ENCODE measurements around the gene FGA.
"Not testable (repeated sequence)": the region's sequence is repeated elsewhere in the genome, so short reads cannot be mapped to it uniquely, and the experiment has no call there.

FGA gene

DNA sequence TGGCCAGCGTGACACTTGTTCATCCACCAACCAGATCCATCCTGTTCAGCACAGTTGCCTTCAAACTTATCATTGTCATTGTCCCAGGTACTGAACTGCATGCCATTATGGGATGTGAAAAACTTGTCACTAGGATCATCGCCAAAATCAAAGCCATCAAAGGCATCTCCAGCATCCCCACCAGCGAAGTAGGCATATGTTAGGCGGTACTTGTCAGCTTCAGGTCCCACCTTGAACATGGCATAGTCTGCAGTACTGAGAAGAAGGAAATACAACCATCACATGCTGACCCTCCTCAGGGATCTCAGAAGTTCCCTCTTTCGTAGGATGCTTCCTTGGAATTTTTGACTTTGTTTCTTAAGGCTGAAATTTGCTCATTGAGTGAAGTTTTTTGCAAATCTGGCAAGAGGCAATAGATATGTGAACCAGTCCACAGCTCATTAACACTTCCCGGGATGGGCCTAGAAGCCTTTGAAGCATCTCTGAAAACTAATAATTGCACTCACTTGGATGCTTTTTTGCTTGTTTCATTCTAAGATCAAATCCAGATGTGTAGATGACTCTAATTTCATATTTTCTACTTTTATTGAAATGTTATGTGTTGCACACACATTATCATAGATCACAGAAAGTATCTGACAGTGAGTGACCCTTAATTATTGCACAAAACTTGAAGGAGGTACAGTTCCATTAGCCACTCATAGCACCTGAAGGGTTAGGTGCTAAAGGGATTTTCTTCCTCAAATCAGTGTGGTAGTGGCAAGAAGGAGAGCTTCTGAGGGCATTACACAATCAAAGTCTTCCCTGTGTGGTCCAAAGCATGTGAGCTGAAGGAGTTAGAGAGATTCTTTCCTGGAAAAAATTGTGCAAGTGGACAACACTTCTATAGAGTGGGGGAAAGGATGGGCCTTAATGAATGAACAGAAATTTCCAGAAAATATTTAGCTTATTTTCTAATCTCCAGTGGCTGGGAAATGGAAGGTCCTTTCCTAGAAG is 16.5 kb upstream of the FGA start:
- no peak for DNase-seq (ENCODE audit: low read depth)

DNA sequence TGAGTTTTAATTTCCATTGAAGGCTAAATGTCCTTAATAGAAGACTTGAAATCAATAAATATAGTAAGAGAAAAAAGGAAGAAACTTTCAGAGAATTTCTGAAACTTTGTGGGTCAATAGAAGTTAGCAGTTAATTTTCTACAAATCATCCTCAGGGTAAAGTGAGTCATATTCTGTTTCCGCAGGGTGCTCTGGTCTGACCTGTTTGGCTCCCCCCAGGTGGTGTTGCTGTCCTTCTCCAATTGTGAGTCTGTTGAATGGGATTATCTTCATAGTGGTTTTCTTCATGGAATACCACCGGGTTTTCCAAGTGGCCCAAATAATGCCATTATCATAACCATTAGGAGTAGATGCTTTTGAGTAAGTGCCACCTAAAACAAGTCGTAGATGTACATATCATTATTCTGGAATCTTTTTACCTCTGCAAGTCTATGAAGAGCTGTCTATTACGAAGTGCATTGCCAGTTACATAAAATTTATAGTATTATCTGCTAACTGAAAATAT is 14.2 kb upstream of the FGA start:
- DNase-seq (ENCODE audit: low read depth) = no peak

DNA sequence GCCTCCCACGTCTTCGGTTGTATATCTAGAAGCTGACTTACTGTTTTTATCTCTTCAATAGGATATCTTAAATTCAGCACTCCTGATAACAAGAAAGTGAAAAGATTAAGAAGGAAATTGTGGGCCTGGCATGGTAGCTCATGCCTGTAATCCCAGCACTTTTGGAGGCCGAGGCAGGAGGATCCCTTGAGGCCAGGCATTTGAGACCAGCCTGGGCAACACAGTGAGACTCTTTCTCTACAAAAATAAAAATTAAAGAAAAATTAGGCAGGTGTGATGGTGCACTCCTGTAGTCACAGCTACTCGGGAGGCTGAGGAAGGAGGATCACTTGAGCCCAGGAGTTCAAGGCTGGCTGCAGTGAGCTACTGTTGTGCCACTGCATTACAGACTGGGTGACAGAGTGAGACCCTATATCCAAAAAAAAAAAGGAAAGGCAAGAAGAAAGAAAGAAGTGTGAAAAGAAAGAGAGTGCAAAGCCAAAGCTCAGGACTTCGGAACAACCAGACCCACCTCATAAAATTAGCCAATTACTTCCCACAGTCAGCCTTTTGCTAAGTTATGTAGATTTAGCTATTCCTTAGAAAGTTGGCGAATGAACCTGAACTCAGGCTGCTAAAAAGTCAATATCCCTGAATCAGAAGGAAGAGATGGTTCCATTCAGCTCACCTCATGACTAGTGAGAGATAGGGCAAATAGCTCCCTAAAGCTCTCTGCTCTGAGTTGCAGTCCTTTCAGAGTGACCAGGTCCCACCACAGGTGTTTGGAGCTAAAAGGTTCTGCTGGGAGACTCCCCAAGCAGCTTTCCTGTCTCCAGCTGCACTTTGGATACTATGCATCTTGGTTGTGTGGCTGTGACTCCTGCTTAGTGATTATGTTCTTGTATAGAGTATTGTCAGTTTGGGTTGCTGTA is 12.7 kb upstream of the FGA start:
- no peak for DNase-seq (ENCODE audit: low read depth)

DNA sequence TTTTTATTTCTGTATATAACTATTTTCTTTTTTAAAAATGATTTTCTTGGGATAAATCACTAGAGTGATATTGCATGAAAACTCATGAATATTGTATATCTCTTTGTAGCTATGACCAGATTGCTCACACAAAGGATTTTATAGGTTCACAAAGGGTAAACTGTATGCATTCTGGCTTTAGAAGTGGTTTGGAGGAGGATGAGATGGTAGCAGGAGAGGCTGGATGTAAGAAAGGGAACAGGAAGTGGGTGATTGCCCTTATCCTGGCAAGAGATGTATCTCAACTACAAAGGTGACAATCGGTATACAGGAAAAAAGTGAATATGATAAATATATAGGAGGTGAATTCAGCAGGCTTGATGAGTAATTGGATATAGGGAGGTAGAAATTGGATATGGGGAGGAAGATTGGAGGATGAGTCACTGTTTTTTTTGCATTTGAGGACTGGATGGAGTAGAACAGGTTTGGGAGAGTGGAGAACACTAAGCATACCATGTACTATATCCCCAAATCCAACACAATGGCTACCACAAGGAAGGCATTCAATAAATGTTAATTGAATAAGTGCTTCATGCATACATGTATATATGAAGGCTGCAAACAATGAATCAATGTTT is 12.0 kb upstream of the FGA start:
- DNase-seq (ENCODE audit: low read depth) = peak; percentile 35

GRCh38 chr4:154597798-154598774 is 7.5 kb upstream of the FGA start:
- no peak for DNase-seq (ENCODE audit: low read depth)

DNA sequence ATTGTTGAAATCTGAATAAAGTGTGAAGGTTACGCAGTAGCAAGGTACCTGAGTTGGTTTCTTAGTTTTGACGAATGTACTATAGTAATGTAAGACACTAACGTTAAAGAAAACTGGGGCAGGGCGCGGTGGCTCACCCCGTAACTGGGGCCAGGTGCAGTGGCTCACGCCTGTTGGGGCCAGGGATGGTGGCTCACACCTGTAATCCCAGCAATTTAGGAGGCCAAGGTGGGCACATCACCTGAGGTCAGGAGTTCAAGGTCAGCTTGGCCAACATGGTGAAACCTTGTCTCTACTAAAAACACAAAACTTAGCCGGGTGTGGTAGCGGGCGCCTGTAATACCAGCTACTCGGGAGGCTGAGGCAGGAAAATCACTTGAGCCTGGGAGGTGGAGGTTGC is 6.7 kb upstream of the FGA start:
- DNase-seq (ENCODE audit: low read depth) = not testable (repeated sequence)

DNA sequence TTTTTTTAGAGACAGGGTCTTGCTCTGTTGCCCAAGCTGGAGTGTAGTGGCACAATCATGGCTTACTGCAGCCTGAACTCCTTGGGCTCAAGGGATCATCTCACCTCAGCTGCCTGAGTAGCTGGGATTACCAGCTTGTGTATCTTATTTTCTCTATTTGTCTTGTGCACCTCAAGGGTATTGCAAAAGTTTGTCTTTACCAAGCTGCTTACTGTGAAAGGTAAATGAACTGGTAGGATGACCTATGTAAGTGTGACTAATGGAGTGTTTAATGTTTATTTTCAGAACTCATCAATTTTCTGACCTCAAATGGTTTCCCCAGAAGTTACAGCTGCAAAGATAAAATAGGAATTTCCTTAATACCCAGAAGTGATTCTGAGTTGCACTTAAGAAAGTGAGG is 5.3 kb upstream of the FGA start:
- peak; percentile 81 for DNase-seq (ENCODE audit: low read depth)

GRCh38 chr4:154594343-154594742 is 3.8 kb upstream of the FGA start:
- DNase-seq (ENCODE audit: low read depth) = not testable (repeated sequence)

DNA sequence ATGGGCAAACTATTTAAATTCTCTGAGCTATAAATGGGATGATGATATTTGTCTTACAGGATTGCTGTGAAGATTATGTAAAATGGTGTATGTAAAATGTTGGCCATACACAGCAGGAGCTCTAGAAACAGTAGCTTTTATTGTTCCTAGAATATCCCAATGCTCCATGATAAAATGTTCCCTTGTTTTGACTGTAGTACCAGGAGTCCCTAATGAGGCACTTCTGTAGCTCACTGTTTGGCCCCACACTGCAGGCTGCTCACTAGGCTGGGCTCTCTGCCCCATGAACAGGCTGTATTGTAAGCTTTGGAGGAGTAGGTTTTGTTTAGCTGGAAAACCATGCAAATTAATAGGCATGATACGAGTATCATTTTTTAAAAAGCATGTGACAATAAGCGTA is 3.3 kb upstream of the FGA start:
- no peak for DNase-seq (ENCODE audit: low read depth)

- no peak for DNase-seq (ENCODE audit: low read depth)
Measured at GRCh38 chr4:154591890-154592289, 1.3 kb upstream of the FGA start.

DNA sequence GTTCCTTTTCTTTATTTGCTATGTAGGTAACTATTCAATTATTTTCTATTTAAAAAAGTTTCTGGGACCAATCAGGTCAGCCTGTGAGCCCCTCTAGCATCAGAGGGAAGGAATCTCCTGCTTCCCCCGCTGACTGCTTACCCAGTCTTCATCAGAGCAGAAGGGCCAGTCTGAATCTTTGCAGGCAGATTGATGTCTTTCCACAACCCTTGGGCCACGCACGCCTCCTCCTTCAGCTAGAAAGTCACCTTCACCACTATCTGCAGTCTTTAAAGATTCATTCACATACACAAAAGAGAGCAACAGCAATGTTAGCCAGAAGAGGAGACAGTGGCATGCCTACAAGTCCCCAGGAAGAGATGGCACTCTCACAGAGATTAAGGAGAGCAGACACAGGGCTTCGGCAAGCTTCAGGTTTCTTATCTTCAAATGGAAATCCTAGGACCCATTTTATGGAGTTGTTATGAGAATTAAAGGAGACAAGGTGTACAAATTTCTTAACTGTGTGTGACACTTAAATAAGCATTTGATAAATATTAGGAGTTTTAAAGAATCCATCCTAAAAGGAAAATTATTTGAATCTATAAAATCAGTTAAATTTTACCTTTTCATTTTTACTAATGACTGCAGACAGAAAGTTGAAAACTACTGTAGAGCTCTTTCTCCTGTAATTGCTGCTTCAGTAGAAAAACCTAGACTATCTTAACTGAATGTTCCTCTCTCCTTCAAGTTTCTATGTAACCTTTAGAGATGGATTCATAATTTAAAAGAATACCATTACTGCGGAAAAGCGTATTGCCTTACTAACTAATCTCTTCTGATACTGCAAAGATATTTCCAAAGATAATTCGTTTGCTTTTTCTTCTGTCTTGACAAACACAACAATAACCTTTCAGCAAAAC is 995 bp downstream of the FGA start:
- no peak for DNase-seq (ENCODE audit: low read depth)

DNA sequence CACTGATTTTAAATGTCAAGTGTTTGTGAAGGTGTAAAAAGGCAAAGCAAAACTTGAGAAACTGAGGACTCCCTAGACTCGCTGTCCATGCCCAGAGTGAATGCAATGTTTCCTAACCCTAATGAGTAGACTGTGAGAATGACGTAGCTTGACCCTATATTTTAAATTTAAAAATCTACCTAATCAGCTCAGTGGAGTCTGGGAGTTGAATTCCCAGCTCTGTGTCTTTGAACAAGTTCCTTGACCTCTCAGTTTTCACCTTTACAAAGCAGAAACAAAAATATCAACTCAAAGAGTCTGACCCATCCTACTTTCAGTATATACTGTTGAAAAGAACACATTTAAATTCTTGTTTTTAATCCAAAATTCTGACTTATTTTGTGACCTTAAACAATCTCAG is 2.3 kb downstream of the FGA start:
- DNase-seq (ENCODE audit: low read depth) = no peak

- no peak for DNase-seq (ENCODE audit: low read depth)
Measured at GRCh38 chr4:154586296-154587033, 4.1 kb downstream of the FGA start.

GRCh38 chr4:154585369-154586018 is 5.0 kb downstream of the FGA start:
- no peak for DNase-seq (ENCODE audit: low read depth)

- no peak for DNase-seq (ENCODE audit: low read depth)
Measured at GRCh38 chr4:154584259-154584658, 6.3 kb downstream of the FGA start.

DNA sequence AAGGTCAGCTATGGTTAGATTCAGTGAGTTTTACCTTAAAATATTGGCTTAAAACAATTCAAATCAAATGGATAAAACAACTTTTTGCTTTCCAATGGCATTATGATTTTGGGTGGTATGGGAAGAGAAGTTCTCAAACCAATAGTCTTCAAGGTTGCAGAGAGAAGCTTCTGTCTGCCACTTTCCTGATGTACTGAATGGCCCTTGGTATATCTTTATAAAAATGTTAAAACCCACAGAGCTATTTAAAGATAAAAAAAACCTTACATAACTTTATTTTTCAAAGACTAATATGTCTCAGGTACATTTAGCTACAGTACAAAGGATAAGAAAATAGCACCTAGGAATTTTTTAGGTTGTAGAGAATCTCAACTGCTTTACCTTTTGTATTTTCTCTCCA is 6.9 kb downstream of the FGA start:
- no peak for DNase-seq (ENCODE audit: low read depth)

DNA sequence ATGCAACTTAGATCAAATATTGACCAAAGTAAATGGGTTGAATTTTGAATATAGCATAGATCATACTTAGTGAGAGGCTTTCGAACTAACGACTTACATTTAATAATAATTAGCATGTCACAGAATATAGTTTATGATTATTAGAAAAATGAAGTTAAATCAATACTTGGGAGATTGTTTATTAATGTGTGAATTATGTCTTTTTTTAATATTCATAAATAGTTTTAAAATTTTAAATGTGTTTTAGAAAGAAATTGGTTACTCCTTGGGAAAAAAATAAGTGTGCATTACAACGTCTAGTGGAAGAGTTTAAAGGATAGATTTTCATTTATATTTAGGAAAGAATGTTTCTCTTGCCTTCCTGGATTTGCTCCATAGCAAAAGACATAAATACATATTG is 7.3 kb downstream of the FGA start:
- no peak for DNase-seq (ENCODE audit: low read depth)

GRCh38 chr4:154582723-154583122 is 7.8 kb downstream of the FGA start:
- no peak for DNase-seq (ENCODE audit: low read depth)

DNA sequence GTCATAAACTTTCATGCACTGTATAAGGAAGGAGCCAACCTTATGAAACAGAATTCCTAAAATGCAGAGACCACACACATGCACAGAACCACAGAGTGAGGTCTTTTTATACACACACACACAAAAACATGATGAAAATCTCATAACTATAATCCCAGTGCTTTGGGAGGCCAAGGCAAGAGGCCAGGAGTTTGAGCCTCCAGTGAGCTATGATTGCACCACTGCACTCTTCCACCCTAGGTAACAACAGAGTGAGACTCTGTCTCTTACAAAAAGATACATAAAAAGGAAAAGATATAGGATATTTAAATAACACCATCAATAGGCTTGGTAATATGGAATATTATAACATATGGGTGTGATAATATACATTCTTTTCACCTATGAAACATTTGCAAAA is 10.6 kb downstream of the FGA start:
- DNase-seq (ENCODE audit: low read depth) = no peak

All from iris pigment epithelial cell (primary cell).